Stimulated activated CD8-positive, alpha-beta memory T cell treated with anti-CD3 and anti-CD28 coated beads, Interleukin-4, amount 100 ng/mL, for 24 hours (primary cell): ENCODE measurements around the gene ATOH1.

Source experiments
- DNase-seq: peaks from one replicate; pipeline ENCODE4 v3.0.0-alpha.2; 2020; ENCODE audit warnings: low read depth

ATOH1 gene

GRCh38 chr4:93834249-93835066 lies 5.9 kb downstream of the ATOH1 start:
- no peak for DNase-seq

DNA sequence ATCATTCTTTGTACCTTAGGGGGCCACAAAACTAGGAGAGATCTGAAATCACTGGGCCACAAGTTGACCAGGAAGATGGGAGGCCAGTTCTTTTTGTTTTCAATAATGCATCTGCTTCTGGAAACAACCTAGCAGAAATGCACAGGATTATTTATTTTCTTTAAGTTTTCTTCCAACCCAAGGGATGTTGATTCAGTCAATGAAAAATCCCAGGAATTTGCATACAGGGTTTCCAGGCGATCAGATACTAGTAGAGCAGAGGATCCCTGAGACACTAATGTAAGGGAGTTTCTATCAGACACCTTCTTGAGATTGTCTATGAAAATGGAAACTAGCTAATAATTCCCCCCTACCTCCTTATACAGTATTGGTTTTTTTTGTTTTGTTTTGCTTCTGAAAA lies 7.4 kb downstream of the ATOH1 start:
- no peak for DNase-seq

GRCh38 chr4:93839704-93840103 lies 11.2 kb downstream of the ATOH1 start:
- DNase-seq = no peak

- DNase-seq = no peak
These were observed 13.3 kb downstream of the ATOH1 start for GRCh38 chr4:93841803-93842345.

DNA sequence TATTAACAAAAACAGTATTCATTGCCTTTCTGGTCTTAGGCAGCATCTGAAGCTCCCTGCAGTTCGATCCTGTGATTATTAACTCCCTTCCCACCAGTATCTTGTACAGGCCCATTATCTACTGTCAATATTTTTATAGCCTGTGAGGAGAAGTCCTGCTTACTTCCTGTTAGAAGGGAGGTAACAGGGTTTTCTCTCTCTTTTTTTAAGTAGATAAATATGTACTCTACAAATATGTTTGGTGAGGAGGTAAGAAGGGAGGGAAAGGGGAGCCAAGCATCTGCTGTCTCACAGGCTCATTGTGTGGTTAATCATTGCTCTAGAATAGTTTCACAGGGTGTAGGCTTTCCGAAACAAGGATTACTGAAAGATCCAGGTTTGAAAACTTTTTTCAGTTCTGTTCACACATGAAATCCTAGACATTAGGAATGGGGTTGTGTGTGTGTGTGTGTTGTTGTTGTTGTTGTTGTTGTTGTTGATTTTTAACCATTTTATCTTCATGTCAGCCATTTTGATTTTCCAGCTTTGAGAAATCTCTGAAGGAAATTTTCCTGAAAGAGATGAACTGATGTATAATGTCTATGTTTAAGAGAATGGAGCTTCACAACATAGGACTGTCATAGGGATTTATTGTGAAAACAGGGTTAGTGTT lies 14.2 kb downstream of the ATOH1 start:
- DNase-seq = no peak

GRCh38 chr4:93843772-93844171 lies 15.2 kb downstream of the ATOH1 start:
- no peak for DNase-seq

GRCh38 chr4:93852680-93853079 lies 24.1 kb downstream of the ATOH1 start:
- DNase-seq = no peak

- DNase-seq = no peak
These were observed 27.4 kb downstream of the ATOH1 start for GRCh38 chr4:93855926-93856325.

DNA sequence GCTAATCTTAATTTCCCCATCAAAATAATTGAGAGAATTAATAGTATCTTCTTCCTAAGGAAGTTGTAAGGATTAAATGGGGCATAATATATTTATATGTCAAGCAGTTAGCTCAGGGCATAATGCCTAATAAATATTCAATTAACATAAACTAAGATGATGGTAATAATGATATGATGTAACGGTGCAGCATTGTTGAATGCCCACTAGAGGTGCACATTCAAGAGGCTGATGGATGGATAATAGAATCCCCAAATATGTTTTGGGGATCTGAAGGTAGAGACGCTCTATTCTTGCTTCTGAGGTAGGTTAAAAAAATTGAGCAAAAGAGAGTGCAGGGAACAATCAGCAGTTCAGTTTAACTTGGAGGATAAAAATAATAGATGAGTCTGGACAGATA lies 37.1 kb downstream of the ATOH1 start:
- DNase-seq = no peak

DNA sequence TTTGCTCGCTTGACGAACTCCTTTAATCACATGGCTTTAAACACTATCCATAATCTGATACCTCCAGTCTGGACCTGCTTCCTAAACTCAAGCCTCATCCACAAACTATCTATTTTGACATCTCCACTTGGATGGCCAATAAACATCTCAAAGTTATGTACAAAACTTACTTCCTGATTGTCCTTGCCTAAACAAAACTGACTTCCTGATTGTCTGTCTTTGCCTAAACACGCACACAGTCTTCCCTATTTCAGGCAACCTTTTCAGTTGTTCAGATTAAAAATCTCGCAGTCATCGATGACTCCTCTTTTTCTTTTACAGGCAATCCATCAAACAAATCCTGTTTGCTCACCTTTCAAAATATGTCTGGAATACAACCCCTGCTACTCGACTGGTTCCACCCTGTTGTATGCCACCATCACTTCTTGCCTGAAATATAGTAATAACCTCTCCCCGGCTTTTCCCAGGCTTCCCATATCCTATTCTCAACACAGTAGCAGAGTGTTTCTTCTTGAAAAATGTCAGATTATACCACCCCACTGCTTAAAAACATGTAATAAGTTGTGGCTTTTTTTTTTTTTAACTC lies 39.0 kb downstream of the ATOH1 start:
- no peak for DNase-seq

DNA sequence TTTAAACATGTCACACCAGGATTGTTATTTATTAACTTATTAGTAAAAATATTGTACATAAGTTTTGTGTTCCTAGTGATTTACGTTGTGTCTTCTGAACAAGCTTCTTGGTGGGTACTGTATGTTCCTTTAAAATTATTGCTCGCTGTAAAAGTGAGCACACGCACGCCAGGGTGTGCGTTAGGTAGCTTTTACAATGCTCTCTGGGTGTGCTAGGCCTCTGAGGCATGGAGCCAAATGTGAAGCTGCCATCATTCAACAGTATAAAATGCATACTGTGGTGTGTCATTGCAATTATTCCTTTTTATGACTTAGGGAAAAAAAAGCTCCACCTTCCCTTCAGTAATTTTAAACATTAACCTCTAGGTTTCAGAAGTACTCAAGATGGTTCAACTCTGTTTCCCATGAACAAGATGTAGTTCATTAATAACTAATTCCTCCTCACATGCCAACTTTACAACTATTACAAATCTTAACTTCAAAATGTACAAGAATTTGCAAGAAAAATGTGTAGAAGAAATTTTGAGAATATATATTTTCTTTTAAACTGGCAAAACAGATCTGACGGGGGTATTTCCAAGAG lies 42.4 kb downstream of the ATOH1 start:
- DNase-seq = no peak

DNA sequence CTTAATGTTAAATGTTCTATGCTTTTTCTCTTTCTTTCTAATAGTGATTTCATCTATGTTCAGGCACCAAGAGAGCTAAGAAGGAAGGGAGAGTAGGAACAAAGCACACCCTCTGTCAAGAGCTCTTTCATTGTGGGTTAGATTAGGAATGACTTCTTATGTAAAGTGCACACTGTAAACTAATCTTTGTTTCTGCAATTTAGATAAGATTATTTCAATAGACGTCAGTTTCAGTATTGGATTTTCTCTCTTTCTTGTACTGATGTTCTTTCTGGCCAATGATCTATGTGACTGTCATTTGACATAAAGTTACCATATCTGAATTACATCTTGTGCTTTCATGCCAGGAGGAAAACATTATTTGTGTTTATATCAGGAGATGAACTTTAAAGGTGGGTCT lies 48.2 kb downstream of the ATOH1 start:
- no peak for DNase-seq

DNA sequence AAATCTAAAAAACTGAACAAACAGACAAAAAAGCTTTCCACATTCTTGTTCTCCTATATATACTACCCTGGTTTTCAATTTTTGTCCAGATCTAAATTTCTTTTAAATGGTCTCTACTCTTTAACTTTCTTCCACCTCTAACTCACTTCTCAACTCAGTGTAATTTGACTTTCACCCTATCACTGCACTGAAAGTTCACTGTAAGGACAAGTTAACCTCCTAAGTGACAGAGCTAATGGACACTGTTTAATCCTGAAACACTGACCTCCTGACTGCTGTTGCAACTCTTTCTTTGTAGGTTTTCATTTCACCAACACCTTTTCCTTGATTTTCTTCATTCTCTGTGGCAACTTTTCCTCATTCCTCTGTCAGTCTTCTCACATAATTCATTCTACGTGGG lies 50.0 kb downstream of the ATOH1 start:
- DNase-seq = no peak

GRCh38 chr4:93879919-93880318 lies 51.4 kb downstream of the ATOH1 start:
- DNase-seq = no peak
